GM18507 (cell line): ENCODE results near the gene SDHB.
A peak's percentile ranks its signal among the peaks of the same experiment; 100 is the strongest.

ENCODE experiments used
- DNase-seq: peaks from one replicate; pipeline ENCODE4 v3.0.0; 2011; ENCODE audit warnings: low read depth; ENCODE audit not compliant: insufficient read length; ENCODE audit errors: extremely low spot score
- FAIRE-seq: peaks from 2 replicates; lab custom pipeline; 2011; peaks lifted over from hg19 to GRCh38; lab: Jason Lieb, UNC

Gene SDHB

DNA sequence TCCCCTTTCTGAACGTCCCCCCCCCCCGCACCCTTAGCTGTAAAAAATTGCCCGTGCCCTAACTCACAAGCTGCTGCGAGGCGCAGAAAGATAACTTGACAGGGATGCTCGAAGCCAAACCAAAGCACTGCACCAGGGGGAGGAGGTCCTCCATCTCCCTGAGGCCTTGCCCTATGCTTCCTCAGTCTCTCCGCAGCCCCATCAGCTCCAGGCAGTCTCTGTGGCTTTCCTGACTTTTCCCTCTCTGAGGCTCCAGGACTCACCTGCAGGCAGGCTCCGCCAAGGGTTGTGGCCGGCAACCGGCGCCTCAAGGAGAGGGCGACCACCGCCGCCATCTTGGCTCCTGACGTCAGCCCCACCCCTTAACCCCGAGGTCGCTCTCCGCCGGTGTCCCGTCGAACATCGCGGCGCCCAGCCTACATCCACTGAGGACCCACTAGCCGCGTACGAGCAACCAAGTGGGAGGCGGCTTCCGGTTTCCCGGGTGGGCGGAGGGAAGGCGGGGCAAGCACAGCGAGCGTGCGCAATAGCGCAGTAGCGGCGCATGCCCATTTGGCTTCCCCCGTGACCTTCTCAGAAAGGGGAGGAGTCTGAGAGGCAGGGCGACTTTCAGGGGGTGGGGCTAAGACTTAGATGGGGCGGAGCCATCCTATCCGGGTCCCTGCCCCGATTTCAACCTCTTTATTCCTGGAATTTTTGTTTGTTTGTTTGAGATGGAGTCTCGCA, at the start of gene SDHB:
SDHB (minus strand) TSS at position 348 of the 726 bp plus-strand sequence; CDS start at position 335, 13 bp downstream.
- FAIRE-seq (peak; percentile 100), DNase-seq (peak; percentile 95)

DNA sequence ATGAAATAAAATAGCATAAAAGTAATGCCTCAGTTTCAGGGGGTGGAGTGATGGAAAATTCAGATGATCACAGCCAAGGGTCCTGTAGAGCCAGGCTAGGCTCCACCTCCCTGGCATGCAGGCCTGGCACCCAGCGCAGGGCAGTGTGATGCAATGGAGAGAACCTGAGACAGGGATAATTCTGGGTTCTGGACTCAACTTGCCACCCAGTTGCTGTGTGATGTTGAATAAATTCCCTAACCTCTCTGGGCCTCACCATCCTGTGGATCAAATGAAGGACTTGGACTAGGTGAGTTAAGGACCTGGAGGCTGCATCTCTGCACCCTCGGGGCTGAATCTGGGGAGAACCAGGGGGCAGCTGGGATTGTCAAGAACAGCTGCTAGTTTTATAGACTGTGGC, 48.4 kb upstream of the SDHB start:
- FAIRE-seq (no peak), DNase-seq (no peak)

DNA sequence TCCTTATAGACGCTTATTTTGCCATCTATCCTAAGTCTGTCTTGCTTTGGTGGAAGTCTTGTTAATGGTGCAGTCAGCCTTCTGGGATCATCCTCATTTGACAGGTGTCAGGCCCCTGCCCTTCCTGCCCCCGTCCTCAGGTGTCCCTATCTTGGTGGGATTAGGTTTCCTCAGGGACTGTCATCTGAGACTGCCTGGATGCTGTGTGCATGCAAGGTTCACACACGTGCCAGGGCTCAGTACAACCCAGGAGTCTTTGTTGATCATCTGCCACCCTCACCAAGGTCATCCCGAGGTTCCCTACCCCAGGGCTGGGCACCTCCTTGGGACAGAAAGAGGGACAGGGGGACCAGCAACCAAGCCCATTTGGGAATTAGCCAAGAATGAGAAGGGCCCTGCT, 47.4 kb upstream of the SDHB start:
- FAIRE-seq: no peak

DNA sequence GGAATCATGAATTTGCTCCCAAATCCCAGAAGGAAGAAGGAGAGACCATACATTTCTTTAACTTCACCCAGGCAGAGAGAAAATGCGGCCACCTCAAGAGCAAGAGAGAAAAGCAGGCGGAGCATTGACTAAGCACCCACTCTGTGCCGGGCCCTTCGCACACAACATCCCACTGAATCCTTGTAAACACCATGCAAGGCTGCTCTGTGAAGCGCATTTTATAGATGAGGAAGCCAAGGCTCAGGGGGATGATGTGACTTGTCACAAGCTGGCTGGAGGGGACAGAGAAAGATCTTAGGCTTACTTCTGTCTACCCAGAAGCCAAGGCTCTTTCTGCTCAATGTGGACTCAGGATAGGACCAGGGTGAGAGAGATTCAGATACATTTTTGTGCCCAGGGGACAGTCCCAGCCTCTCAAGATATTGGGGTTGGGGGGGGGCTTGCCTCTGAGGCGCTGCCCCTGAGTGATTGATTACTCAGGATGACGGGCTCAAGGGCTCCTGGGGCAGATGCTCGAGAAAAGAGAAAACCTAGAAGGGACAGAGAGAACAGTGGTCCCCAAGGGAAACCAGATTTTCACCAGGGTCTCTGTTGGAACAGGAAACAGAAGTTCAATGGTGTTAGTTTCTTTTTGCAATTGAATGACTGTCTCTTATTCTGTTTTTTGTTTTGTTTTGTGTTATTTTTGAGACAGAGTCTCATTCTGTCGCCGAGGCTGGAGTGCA, 45.9 kb upstream of the SDHB start:
- FAIRE-seq (peak; percentile 59), DNase-seq (no peak)

More for the DNA sequence above, 47.4 kb upstream of the SDHB start:
- no peak for DNase-seq

DNA sequence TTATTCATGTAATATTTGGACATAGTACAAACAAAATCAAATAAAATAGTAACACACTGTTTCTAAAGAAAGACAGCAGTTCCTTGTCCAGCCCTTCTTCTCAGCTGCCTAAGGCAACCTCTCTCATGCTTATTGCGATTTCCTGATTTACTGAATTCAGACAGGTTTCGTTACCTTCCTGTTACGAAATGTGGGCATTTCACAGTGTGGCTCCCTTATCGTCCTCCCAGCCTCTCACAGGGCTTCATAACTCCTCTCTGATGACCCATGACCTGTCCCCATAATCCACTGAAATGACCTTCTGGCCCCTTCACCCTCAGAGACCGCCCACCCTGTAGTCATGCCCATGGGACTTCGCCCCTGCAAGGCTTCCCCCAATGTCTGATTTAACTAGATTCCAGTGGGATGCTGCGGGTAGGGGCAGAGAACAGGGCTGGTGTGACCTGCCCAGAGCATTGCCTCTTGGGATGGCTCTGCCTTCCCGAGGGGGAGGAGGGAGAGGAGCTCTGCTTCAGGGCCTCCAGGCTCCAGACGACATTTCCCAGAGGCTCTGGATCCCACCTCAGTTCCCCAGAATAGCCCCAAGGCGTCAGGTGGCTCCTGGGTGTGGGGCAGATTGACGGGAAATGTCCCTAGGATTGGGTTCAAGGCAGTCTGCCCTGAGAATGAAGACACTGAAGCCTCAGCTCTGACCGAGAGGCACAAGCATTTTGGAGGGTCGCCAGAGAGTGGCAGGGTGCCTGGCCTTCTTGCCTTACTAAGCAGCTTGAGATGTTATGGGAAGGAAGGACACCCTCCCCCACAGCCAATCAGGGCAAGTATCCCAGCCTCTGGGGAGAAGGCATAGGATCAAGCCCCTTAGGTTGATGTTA, 44.9 kb upstream of the SDHB start:
- FAIRE-seq (no peak), DNase-seq (no peak)

DNA sequence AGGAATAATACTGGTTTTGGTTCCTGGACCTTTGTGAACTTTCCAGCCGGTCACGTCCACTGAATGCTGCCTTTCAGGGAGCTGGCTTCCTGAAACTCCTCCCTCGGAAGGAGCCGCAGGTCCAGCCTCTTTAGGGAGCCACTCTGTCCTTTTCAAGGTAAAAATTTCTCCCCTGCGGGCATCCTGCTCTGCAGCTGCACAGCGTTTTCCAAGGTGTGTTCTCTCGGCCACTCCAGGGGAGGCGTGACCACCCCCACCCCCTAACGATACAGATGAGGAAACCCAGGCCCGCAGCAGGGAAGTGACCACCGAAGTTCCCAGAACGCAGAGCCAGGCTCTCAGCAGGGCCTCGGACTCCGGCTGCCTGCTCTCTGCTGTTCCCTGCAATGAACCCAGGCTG, 44.0 kb upstream of the SDHB start:
- FAIRE-seq (no peak), DNase-seq (no peak)

DNA sequence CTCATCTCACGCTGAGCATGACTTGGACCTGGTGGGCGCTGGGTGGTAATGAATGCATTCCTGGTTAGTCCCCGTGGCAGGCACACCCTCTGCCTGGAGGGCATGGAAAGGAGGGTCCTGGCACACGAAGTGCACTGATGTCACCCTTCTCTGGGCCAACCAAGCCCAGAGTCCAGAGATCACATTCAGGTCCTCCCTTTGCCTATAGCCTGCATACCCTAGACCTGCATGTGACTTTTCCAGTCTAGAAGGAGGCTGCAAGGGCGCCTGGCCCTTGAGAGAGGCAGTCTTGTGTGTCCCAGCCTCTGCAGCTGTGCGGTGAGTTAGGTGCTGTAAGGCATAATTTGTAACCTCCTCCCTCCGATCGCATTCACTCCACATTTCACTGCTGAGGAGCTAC, 43.3 kb upstream of the SDHB start:
- no peak for DNase-seq
- FAIRE-seq: no peak

DNA sequence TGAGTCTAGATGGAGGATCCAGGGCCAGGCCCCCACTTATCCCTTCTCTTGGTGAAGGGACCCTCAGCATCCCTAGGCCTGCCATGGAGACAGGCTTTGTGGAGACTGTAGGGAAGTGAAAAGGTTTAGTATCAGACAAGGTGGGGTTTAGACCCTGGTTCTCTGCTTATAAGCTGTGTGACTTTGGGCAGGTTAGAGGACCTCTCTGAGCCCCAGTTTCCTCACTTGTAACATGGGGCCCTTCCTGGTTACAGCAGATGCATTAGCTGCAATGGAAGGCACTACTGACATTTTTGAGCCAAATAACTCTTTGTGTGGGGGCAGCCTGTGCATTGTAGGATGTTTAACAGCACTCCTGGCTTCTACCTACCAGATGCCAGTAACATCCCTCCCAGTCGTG, 42.8 kb upstream of the SDHB start:
- no peak for DNase-seq
- no peak for FAIRE-seq

DNA sequence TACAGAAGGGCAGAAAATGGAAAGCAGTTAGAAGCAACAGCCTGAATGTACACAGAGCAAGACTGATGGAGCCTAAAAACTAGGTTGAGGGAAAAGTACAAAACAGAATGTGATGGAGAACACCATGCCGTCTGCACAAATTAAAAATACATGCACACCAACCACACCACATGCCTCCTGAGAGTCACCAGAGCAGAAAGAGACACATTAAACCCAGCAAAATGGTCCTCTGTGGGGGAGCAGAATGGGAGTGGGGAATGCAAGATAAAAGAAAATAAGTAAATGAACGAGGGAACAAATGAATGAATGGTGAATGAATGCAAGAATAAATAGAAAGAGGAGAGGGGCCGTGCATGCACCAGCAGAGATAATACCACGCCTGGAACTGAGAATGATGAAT, 41.3 kb upstream of the SDHB start:
- DNase-seq (no peak), FAIRE-seq (no peak)

DNA sequence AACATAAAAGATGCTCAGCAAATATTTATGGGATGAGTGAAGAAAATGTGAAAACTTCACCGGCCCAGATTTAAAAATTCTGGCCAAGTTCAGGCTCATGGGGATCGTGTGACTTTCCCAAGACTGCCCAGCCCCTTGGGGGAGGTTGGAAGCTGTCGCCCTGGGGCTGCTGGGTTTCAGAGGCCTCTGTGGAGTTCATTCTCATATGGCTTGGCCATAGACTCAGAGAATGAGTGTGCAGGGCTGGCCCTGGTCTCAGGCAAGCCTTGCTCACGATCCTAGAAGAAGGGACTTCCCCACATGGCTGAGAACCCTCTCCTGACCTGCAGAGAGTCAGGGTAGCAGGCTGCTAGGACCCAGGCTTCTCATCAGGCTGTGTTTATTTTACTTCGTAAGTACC, 40.8 kb upstream of the SDHB start:
- FAIRE-seq (peak; percentile 84), DNase-seq (peak; percentile 35)

DNA sequence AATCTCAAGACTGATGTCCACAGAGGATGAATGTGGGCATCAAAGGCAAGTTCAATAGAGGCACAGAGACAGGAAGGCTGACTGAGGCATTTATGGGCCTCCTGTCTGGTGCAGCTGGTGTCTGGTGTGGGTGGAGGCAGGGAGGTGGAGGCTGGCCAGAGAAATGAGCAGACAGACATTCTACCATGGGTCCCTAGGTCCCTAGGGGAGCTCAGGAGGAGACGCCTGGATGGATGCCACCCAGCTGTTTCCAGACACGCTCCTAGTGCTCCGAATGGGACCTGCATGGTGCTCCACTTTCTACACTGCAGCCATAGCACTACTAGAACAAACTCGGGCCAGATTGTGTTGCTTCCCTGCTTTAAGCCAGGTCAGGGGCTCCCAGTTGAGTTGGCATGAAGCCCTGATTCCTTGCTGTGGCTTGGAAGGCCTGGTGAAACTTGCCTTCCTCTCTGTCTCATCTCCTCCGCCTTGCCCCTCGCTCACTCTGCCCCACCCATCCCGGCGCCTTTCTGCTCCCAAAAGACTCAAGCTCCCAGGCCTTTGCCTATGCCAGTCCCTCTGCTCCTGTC, 40.1 kb upstream of the SDHB start:
- DNase-seq: no peak
- FAIRE-seq: no peak

DNA sequence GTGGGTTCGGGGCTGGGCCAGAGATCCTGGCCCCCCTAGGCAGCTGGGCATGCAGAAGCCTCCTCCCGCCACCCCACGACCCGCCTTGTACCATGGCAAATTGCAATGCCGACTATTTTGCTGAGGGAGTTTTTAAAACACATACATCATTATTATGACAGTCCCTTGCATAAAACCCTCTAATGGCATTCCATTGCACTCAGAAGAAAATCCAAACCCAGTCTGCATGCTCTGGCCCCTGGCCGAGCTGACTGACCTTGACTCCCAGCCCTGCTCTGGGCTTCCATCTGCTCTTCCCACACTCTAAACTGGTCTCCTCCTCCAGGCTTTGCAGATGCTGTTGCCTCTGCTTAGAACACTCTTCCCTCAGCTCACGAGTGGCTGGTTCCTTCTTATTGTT, 37.4 kb upstream of the SDHB start:
- no peak for DNase-seq

DNA sequence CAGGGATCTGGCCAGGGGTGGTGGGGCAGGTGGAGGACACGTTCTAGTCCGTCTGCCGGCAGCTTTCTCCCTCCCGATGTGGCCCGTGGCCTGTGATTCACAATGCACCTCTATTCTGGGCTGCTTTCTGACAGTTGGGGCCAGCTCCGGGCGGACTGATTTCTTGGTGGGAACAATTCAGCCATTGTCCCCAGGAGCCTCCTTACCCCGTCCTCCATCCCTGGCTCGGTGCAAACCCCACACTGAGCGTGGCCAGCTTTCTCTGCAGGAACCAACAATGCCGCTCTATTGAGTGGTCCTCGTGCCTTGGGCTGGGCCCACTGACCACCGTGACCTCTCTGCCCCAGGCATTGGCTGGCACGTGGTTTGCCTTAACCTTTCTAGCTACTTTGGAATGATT, 35.7 kb upstream of the SDHB start:
- DNase-seq (no peak), FAIRE-seq (no peak)

More for the DNA sequence above, 37.4 kb upstream of the SDHB start:
- FAIRE-seq: no peak

DNA sequence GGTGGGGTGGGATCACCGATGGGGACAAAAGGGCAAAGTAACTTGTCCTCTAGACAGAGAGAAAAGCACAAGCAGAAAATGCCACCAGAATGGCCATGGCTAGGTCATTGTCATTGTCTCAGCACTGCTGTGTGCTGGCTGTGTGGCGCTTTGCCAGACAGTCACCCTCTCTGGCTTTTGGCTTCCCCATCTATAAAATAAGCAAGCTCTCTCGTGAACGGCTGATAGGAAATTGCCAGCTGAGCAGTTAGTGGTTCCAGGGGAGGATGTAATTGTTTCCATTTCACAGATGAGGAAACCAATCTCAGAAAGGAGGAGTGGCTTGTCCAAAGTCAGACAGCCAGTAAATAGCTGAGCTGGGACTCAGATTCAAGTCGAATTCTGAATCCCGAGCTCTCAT, 32.9 kb upstream of the SDHB start:
- FAIRE-seq (no peak), DNase-seq (no peak)

DNA sequence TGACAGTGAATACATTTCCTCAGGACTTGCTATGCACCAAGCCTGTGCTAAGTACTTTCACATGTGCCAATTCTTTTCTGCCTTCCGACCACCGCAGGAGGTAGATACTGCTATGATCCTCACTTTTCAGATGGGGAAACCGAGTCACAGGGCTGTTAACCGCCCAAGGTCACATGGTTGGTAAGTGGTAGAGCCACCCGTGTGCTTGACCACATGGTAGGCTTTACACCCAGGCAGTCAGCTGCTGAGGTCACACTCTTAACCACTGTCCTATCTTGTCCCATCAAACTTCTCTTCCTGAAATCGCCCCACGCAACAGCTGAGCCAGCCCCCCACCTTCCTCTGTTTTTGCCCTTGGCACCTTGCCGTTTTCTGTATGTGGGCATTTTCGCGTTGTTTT, 31.0 kb upstream of the SDHB start:
- DNase-seq: no peak

DNA sequence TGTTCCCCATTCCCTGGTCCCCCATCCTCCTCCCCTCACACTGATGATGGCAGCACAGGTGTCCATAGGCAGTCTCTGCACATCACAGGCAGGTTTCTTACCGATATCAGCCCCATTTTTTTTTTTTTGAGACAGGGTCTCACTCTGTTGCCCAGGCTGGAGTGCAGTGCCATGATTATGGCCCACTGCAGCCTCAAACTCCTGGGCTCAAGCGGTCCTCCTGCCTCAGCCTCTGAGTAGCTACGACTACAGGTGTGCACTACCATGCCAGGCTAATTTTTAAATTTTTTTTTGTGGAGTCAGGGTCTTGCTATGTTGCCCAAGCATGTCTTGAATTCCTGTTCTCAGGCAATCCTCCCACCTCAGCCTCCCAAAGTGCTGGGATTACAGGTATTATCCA, 28.9 kb upstream of the SDHB start:
- no peak for DNase-seq
- FAIRE-seq: no peak

More for the DNA sequence above, 31.0 kb upstream of the SDHB start:
- FAIRE-seq: no peak

DNA sequence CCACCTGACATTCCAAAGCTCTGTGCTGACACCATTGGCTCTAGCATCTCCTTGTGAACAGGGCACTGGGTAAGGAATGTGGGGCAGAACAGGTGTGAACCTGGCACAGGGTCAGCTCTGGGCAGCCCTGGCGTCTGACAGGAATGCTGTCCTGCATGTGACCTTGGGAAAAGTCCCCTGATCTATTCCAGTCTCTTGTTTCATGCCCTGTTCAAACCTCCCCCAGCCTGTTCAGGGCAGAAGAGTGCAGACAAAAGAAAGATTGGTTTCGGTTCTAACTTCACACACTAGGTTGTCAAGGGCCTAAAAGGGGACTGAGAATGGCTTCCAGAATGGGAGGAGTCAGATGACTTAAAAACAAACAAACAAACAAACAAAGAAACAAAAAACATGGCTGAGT, 27.6 kb upstream of the SDHB start:
- FAIRE-seq: peak; percentile 65
- no peak for DNase-seq

DNA sequence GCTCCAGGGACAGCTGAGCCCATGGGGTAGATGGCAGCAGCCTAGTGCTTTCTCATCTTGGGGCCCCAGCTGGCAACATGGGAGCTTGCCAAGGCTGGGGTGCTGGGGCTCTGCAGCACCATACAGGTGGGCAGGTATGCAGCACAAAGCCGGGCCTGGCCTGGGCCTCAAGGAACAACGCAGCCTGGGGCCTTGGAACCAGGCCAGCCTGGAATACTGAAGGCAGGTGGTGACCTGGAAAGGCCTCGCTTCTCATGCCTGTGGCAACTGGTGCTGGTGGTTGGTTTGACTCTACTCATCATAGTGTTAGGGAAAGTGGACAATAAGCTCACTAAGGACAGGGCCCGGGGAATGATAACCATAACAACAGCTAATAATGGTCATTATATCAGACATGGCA, 27.0 kb upstream of the SDHB start:
- no peak for DNase-seq
- no peak for FAIRE-seq

DNA sequence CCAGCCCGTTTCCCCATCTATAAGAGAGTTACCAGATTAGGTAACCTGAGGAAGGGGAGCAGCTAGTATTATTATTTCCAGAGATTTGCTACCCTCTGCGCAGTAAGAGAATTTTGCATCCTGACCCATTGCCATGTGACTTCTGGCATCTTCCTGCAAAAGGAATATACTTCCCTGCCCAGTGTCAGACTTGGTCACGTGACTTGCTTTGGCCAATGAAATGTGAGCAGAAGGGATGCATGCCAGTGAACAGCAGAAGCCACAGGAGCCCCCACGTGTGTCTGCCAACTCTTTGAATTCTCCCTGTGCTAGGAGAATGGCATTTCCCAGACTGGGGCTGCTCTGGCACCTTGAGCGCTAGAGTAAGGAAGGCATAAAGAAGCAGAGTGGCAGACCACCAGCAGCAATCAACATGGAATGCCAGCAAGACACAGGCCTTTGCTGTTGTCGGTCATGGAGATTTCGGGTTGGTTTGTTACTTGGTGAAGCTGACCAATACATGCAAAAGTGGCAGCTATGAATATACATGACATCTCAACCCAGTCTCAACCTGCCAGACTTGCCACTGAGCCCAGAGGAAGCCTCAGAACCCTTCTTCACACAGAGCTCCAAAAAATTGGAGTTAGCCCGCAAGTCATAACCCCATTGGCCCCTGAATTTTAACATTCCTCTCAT, 26.4 kb upstream of the SDHB start:
- DNase-seq (no peak), FAIRE-seq (no peak)
